Keratinocyte (primary cell): ENCODE results near the gene SEL1L3.

ENCODE experiments used
- EZH2 ChIP-seq: IDR thresholded peaks from one replicate; pipeline ENCODE4 v1.6.1; 2012; ENCODE audit warnings: inconsistent platforms, mild to moderate bottlenecking, low read length, moderate library complexity
- TF ChIP-seq, protein P1 (sequence below), 3 experiments: IDR thresholded peaks in 1 of 3; conservative IDR thresholded peaks in 1 of 3; optimal IDR thresholded peaks in 1 of 3; 2 replicates in 2 of 3; 3 replicates in 1 of 3; pipeline versions ENCODE3 to v1.5.1; 2011; ENCODE audit warnings: low read length in 3 of 3, mild to moderate bottlenecking in 3 of 3, moderate library complexity in 2 of 3, control low read depth in 1 of 3, inconsistent platforms in 1 of 3; ENCODE audit not compliant: insufficient read depth in 2 of 3; ENCODE audit errors: extremely low read depth in 1 of 3

DNA sequence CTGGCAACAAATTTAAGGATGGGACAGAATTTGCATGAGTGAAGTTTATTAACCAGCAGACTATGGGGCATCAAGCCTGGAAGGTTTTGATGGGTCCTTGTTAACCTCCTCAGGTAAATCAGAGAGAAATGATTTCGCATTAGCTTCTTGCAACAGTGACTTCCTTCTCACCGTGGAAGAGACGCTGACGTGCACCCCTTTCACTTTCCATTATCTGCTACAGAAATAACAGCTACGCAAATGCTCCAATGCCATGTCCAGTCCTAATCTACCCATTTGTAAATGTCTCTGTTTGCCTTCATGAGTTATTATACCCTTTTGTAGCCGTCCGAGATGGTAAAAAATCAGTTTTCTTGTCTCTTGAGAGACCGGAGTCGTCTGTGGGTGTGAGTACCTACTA, 106.9 kb downstream of the SEL1L3 start:
- TF ChIP-seq, protein P1, sequence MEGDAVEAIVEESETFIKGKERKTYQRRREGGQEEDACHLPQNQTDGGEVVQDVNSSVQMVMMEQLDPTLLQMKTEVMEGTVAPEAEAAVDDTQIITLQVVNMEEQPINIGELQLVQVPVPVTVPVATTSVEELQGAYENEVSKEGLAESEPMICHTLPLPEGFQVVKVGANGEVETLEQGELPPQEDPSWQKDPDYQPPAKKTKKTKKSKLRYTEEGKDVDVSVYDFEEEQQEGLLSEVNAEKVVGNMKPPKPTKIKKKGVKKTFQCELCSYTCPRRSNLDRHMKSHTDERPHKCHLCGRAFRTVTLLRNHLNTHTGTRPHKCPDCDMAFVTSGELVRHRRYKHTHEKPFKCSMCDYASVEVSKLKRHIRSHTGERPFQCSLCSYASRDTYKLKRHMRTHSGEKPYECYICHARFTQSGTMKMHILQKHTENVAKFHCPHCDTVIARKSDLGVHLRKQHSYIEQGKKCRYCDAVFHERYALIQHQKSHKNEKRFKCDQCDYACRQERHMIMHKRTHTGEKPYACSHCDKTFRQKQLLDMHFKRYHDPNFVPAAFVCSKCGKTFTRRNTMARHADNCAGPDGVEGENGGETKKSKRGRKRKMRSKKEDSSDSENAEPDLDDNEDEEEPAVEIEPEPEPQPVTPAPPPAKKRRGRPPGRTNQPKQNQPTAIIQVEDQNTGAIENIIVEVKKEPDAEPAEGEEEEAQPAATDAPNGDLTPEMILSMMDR (optimal IDR thresholded peaks at IDR 0.05 in 1 of 3, IDR thresholded peaks at IDR 0.05 in 1 of 3, conservative IDR thresholded peaks at IDR 0.05 in 1 of 3; ENCODE audit: extremely low read depth in 1 of 3, insufficient read depth in 2 of 3, low read length in 3 of 3), result no peak
- TF ChIP-seq EZH2, result no peak
